ENCODE data around the gene EPHA10. TPM values are rescaled to one million over a fixed set of nuclear protein-coding genes. Genes with fewer than 3 reads are reported as not detected.

Gene EPHA10
- polyA plus RNA-seq, 1 experiment, result not detected

GRCh38 chr1:37797750-37798345 lies 32.9 kb upstream of the EPHA10 start:
- POLR2A ChIA-PET, result interaction anchor here (3.3 kb wide), 1 partner anchor 10 kb away, joined by 14 read pairs; the partner anchor contains the start of genes C1orf122 and YRDC
- no peak overlapping the region for H3K4me3 ChIP-seq (ENCODE audit: low read depth, low read length)
- CTCF ChIA-PET, result no interaction called here
- H3K27me3 ChIP-seq (ENCODE audit: control insufficient read depth, insufficient read depth, low read length), result peaks cover 11% of the 10 kb centered on the region
- H3K9me3 ChIP-seq (ENCODE audit: control insufficient read depth, insufficient read depth, low read length), result no peaks in the 10 kb centered on the region; the same call in 1 of the 2 replicates
- peak; percentile 52 for DNase-seq (ENCODE audit: low read depth, low spot score)
- TF ChIP-seq, protein P1, sequence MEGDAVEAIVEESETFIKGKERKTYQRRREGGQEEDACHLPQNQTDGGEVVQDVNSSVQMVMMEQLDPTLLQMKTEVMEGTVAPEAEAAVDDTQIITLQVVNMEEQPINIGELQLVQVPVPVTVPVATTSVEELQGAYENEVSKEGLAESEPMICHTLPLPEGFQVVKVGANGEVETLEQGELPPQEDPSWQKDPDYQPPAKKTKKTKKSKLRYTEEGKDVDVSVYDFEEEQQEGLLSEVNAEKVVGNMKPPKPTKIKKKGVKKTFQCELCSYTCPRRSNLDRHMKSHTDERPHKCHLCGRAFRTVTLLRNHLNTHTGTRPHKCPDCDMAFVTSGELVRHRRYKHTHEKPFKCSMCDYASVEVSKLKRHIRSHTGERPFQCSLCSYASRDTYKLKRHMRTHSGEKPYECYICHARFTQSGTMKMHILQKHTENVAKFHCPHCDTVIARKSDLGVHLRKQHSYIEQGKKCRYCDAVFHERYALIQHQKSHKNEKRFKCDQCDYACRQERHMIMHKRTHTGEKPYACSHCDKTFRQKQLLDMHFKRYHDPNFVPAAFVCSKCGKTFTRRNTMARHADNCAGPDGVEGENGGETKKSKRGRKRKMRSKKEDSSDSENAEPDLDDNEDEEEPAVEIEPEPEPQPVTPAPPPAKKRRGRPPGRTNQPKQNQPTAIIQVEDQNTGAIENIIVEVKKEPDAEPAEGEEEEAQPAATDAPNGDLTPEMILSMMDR (IDR thresholded peaks at IDR 0.05; ENCODE audit: low read depth, low read length), result no peak
- no peak overlapping the region for H3K27ac ChIP-seq (ENCODE audit: low read depth, low read length)

DNA sequence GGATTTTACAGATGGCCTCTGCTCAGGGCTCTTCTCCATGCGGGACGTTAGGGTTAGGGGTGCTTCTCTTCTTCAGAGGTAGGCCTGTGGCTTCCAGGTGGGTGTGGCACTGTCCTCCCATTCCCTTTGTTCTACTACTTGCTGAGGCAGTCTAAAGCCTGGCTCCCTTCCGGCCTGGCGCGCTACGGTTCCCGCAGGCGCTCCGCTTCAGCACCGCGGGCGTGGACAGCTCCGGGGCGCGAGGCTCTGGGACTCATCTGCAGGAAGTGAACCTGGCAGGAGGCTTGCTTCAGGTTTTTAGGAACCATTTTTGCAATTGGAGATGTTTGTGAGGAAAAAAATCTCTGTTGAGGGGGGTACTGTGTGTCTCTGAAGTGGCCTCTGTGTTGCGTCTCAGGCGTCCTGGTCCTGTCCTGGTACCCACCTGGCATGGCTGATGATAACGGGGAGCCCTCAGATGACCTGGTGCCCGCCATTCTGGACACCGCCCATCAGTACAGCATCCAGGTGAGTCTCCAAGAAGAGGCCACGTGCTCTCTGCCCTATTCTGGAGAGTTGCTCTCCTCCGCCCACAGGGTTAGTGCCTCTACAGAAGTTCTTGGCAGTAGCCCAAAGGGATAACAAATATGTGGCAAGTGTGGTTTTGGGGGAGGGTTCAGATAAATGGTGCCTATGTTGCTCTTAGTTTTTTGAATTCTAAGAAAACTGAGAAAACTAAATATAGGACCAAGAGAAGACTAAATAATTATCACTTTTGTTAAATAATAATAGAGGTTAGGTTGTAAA lies 30.6 kb upstream of the EPHA10 start:
- TF ChIP-seq, protein P1 (IDR thresholded peaks at IDR 0.05; ENCODE audit: low read depth, low read length), result no peak
- H3K9me3 ChIP-seq (ENCODE audit: control insufficient read depth, insufficient read depth, low read length), result no peaks in the 10 kb centered on the region; the same call in 1 of the 2 replicates
- peaks cover 20% of the 10 kb centered on the region for H3K27me3 ChIP-seq (ENCODE audit: control insufficient read depth, insufficient read depth, low read length)
- no peak overlapping the region for H3K4me3 ChIP-seq (ENCODE audit: low read depth, low read length)
- DNase-seq (ENCODE audit: low read depth, low spot score), result no peak
- H3K27ac ChIP-seq (ENCODE audit: low read depth, low read length), result no peak overlapping the region
- ChIA-PET CTCF (interaction anchor here (0.8 kb wide), 1 partner anchor 114 kb away, joined by 3 read pairs; no protein-coding TSS in a partner anchor), POLR2A (no interaction called here)

DNA sequence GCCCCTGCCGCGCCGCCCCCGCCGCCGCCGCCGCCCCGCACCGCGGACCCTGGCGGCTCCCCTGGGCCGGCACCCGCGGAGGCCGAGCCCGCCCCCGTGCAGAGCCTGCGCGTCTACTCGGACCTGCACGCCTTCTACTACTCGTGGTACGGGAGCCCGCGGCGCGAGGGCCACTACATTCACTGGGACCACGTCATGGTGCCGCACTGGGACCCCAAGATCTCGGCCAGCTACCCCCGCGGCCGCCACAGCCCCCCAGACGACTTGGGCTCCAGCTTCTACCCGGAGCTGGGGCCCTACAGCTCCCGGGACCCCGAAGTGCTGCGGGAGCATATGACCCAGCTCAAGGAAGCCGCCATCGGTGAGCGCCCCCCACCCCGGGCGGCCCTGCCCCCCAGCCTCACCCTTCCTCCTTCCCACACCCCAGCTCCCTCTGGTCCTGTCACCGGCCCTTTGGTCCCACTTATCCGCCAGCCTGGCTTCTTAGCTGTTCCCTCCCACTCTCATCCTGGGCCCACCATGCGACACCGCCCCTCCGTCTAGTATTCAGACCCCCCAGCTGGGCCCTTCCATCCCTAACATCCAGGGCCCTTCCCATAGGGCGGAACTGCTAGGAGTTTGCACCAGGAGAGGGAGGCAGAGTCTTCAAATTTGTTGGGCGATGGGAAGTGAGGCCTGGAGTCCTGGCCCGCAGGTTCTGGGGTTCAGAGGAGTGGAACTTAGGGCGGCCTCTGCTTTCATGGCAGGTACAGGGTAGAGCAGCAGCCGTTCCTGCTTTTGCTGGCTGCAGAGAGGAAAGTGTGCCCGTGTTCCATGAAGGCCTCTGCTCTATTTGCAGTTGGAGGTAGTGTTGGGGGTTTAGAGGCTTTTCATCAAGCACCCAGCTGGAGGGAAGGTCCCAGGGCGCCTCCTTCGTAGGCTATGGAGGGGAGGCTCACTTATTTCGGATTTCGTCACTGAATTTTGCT lies 29.7 kb upstream of the EPHA10 start:
- TF ChIP-seq, protein P1 (IDR thresholded peaks at IDR 0.05; ENCODE audit: low read depth, low read length), result no peak
- Histone ChIP-seq H3K4me3 (ENCODE audit: low read depth, low read length) (peak overlapping the region; percentile 7; the same call in 1 of the 2 replicates), H3K27me3 (ENCODE audit: control insufficient read depth, insufficient read depth, low read length) (peaks cover 20% of the 10 kb centered on the region), H3K9me3 (ENCODE audit: control insufficient read depth, insufficient read depth, low read length) (no peaks in the 10 kb centered on the region; the same call in 1 of the 2 replicates), H3K27ac (ENCODE audit: low read depth, low read length) (no peak overlapping the region)
- ChIA-PET CTCF (interaction anchor here (0.8 kb wide), 1 partner anchor 113 kb away, joined by 3 read pairs; no protein-coding TSS in a partner anchor), POLR2A (no interaction called here)
- DNase-seq (ENCODE audit: low read depth, low spot score), result no peak

DNA sequence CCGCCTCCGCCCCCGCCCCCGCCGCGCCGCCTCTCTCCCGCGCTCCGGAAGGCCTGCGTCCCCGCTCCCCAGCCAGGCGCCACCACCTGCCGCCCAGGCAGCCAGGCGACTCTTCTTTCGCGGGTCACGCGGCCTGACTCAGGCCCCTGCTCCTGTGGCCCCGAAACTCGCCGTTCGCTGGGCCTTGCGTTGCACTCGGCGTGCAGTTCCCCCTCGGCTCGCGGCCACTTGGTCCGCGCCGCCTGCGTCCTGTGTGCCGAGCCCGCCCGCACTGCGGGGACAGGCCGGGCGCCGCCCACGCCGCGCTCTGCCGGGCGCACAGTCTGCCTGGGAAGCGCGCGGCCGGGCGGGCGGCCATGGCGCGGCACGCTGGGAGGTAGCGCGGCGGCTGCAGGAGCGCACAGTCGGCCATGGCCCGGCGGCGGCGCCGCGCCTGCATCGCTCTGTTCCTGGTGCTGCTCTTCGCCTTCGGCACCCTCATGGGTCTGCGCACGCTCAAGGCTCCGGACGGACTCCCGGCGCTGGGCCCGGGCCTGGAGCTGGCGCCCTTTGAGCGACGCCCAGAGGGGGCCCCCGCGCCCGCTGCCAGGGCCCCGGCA lies 29.0 kb upstream of the EPHA10 start, which contains the start of gene MANEAL:
MANEAL (plus strand) TSS at position 75 of the 599 bp plus-strand sequence; CDS start at position 411, 336 bp downstream.
- POLR2A ChIA-PET, result no interaction called here
- TF ChIP-seq, protein P1 (IDR thresholded peaks at IDR 0.05; ENCODE audit: low read depth, low read length), result no peak
- H3K4me3 ChIP-seq (ENCODE audit: low read depth, low read length), result peak within 1 kb of the TSS; percentile 57
- H3K27ac ChIP-seq (ENCODE audit: low read depth, low read length), result no peak within 1 kb of the TSS
- no peak for DNase-seq (ENCODE audit: low read depth, low spot score)
- CTCF ChIA-PET, result no interaction called here
- H3K9me3 ChIP-seq (ENCODE audit: control insufficient read depth, insufficient read depth, low read length), result no peaks in the 10 kb centered on the region; the same call in 1 of the 2 replicates
- peaks cover 20% of the 10 kb centered on the region for H3K27me3 ChIP-seq (ENCODE audit: control insufficient read depth, insufficient read depth, low read length)
